OCI-LY3 (cell line): ENCODE results near the gene ADA.

Experiments used
- EZH2phosphoT487 ChIP-seq: fragments of 200-600 bp; shearing (Covaris generic); IDR thresholded peaks from 2 replicates; pipeline ENCODE4 v1.6.1; 2018; ENCODE audit warnings: antibody characterized with exemption, mixed run types, low read depth
- TF ChIP-seq, protein P1 (sequence below): fragments of 200-600, 300-600 bp; sonication (generic); IDR thresholded peaks from 2 replicates; pipeline ENCODE4 v1.5.1; 2014; ENCODE audit warnings: antibody characterized with exemption, low read length, low read depth

DNA sequence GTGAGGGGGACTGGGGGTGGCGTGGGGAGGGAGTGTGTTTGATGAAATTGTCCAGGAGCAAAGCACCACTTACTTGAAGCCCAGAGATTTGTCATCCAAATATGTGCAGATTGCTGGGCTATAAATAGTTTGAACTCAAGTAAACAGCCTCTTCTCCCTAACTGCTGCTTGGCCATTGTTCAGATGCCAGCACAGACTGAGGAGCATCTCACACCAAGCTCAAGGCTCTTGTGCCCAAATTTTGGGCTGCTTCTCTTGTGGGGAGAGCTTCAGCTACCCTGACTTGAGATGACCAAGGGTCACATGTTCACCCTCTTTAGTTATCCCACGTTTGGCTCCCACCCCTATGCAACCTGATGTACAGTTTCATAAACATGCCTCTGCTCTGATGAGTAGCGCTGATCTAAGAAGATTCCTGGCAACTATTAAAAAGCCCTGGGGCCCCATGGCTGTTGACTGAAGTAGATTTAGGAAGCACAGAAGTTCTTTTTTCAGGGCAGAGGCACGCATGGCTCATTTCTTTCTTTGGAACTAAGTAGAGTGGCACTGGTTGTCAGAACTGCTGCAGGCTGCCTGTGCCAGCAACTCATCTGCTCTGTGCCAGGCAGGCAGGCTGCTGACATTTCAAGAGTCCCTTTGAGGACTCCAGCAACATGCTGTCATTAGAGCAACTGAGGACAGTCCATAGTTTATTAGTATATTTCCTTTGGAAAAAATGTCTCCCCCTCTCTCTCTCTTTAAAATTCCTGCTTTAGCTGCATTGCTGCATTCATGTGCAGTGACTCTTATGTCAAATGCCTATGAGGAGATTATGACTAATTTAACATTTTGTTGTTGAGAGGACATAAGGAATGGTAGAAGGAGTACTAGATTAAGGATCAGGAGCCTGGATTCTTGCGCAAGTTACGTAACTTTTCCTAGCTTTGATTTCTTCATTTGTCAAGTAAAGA is 78.7 kb downstream of the ADA start:
- TF ChIP-seq, protein P1, sequence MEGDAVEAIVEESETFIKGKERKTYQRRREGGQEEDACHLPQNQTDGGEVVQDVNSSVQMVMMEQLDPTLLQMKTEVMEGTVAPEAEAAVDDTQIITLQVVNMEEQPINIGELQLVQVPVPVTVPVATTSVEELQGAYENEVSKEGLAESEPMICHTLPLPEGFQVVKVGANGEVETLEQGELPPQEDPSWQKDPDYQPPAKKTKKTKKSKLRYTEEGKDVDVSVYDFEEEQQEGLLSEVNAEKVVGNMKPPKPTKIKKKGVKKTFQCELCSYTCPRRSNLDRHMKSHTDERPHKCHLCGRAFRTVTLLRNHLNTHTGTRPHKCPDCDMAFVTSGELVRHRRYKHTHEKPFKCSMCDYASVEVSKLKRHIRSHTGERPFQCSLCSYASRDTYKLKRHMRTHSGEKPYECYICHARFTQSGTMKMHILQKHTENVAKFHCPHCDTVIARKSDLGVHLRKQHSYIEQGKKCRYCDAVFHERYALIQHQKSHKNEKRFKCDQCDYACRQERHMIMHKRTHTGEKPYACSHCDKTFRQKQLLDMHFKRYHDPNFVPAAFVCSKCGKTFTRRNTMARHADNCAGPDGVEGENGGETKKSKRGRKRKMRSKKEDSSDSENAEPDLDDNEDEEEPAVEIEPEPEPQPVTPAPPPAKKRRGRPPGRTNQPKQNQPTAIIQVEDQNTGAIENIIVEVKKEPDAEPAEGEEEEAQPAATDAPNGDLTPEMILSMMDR: no peak
- TF ChIP-seq EZH2phosphoT487: no peak
